GM21423 (cell line): ENCODE data around the gene RBMS1.

Experiments used
- ATAC-seq: cut with Tn5 transposase; IDR thresholded peaks from one replicate; pipeline ENCODE4 v1.9.1; 2021; ENCODE audit warnings: mild to moderate bottlenecking, moderate library complexity; ENCODE audit not compliant: unreplicated experiment

Gene RBMS1

DNA sequence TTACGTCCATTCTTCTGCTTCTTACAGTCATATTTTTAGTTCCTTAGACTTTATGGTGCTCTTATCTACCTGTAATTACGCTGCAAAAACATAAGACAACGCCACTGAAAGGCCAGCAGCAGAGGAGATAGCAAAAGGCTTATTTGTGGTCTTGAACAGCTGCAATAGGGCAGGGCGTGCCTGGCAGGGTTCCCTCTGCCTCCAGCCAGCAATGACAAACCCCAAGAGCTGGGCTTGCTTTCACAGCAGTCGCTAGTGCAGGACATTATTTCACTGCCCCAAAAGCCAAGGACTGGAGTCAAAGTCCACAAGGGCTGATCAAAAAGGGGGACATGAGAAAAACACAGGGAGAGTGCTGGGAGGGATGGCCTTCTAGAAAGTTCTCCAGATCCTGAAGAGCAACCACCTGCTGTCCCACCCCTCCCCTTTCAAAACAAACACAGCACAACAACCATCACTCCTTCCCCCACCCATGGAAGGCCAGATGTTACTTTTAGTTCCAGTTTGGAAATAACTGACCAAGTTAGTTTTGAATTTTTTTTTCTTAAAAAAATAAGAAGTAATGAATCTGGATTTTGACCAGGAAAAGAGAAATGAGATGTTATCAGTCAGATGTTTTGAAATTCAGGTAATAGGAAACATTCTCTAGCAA lies 127.8 kb downstream of the RBMS1 start:
- no peak for ATAC-seq

DNA sequence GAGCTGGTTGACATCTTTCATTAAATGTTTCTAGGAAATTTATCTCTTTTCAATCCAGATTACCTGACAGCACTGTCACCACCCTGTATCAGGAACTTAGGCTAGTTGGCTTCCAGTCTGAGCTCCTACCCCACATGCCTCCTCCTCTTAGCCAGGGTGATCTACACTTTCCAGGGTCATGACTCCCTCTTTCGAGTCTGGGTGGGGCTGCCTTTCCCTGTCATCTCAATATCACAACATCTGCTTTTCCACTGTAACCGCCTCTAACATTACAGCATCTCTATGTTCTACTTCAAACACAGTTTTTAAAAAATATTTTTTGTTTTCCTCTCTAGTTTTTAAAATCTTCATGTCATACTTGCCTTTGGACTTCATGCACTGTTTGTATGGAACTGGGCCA lies 129.2 kb downstream of the RBMS1 start:
- ATAC-seq: no peak

DNA sequence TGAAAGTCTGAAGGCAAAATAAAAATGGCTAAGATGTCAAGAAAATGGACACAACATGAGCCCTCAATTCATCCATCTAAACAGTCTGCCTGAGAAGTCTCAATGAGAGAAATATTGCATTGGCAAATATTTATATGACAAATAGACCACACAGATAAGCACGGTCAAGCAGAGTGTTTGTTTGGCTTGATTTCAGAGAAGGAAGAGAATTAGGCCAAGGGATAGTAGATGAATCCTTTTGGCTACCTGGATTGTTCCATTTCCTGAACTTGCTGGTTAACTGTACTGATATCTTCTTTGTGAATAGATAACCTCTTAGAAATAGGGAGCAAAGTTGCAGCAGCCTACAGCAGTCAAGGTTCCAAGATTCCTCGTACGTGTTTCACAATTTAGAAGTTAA lies 129.6 kb downstream of the RBMS1 start:
- no peak for ATAC-seq

DNA sequence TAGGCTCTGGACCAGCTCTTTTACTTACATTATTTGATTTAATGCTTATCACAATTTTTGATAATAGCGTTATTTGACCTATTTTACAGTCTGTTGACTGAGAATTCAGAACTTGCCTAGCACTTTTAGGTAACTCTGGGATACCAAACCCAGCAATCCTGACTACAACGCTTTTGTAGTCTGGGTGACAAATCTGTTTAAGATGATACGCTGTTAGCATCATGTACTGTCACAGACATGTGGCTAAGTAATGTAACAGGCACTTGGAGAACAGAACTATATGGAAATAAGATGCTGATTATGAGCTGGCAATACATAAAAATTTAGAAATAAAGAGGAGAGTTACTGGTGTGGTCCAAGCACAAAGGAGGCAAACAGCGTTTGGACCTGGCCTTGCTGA lies 130.6 kb downstream of the RBMS1 start:
- no peak for ATAC-seq

DNA sequence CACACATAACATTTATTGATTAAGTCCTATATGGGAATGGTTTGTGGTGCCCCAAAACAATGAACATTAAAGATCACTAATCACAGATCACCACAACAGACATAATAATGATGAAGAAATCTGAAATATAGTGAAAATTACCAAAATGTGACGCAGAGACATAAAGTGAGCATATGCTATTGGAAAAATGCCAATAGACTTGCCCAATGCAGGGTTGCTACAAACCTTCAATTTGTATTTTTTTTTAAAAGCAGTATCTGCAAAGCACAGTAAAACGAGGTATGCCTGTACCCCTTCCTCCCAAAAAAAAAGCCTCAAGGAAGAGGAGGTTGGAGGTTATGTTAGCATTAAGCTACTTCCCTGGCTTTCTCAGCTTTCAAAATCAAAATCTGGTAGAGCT lies 131.1 kb downstream of the RBMS1 start:
- no peak for ATAC-seq

DNA sequence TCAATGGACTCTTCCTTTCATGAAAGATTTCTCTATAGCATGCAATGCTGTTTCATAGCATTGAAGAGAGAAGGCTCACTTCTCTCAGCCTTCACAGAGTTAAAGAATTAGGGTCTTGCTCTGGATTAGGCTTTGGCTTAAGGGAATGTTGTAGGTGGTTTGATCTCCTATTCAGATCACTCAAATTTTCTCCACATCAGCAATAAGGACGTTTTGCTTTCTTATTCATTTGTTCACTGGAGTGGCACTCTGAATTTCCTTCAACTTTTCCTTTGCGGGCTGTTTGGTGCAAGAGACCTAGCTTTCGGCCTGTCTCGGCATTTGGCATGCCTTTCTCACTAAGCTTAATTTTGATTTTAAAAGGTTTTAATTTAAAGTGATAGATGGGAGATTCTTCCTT lies 131.6 kb downstream of the RBMS1 start:
- ATAC-seq: no peak

DNA sequence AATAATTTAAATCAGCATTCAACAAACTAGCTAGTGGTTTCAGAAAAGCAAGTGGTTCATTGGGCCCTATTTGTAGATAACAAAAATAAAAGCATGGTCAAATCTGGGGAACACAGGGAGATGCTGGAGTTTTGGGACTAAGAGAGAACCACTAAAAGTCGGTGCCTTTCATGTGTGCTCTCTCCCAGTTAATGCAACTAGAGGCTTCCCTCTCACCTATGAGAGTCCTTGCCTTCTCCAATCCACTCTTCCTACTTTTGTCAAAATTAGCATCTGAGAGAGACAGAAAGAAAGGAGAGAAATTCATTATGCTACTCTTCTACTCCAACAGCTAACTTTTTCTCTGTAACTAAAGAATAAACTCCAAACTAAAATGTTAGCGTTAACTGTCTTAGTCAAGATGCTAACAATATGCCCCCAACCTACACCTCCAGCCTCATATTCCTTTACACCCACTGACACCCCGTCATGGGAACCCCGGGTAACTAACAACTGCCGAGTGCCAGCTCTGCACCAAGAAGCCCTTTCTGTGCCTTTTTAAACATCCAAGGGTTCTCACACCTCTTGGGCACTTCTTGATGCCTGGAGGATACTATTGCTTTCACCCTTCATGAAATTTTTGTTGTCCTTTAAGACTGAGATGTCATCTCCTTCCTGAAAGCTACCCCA lies 133.4 kb downstream of the RBMS1 start:
- ATAC-seq: no peak

DNA sequence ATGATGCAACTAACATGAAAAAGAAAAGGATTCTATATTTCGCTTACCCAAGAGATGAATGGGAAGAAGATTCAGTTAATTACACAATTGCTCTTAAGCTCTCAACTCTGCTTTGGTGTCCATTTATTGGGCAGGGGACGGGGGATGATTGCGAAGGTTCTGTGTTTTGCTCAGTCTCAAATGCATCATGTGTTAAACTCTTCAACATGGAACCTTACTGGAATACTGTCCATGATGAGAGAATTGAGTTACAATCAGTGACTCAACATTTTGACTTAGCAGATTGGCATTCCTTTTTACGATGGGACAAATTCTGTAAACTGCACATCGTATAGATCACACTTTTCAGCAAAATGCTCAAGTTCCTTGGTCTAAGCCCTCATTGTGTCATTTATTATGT lies 135.6 kb downstream of the RBMS1 start:
- ATAC-seq: no peak

DNA sequence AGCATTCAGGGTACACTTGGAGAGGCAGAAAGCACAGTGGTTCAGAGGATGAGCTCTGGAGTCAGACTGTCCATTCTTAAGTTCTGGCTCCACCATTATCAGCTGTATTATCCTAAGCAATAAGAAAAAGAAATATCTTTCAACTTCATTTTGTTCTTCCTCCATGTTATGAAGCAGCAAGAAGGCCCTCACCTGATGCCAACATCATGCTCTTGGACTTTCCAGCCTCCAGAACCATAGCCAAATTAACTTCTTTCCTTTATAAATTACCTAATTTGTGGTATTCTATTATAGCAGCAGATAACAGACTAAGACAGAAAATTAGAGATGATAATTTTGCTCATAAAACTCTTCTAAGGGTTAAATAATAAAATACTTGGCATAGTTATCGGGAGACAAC lies 137.1 kb downstream of the RBMS1 start:
- ATAC-seq: no peak

DNA sequence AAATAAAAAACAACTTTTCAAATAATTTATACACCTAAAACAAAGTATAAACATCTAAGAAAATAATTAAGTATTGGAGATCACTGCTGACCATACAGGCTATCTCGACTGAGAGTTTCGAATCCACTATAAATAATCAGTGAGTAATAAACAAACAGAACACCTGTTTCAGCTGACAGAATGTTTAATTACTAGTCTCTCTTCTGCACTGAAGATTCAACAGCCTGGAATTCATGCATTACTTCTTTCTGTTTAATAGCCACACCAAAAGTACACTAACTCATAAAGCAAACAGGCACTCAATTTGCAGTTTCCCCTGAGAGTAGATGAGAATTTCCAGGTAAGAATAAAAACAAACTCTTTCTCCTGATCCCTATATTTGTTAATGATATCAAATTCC lies 138.5 kb downstream of the RBMS1 start:
- ATAC-seq: no peak

DNA sequence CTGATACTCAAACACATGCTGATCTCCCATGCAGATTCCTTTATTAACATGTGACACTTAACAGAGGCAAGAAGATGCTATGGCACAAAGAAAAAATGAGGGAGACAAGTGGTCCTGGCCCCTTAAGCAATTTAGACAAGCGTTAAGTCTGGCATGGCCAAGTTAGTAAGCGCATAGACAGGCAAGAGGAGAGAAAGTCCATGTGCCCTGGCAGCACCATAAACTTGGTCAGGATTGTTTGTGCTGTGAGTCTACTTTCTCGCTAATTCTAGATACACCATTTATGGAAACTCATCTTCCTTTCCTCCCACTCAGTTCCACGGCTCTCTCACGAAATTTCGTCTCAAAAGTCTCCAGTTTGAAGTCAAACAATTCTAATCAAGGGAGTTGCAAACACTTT lies 138.9 kb downstream of the RBMS1 start:
- ATAC-seq: no peak

DNA sequence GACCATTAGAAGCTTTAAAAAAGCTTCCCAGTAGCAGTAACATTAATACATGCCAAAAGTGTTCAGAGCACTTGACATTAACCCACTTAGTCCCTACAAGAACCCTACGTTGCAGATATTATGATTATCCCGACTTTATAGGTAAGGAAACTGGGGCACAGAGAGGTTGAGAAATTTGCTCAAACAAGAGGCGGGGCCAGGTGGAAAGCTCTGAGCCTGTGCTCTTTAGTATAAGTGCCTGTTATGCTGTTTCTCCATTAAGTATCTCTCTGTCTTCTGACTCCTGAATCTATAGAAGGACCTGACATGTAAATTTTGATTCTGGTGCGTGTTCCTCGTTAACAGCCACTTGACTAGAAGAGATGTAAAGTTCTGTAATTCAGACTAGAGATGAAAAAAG lies 139.8 kb downstream of the RBMS1 start:
- ATAC-seq: no peak

DNA sequence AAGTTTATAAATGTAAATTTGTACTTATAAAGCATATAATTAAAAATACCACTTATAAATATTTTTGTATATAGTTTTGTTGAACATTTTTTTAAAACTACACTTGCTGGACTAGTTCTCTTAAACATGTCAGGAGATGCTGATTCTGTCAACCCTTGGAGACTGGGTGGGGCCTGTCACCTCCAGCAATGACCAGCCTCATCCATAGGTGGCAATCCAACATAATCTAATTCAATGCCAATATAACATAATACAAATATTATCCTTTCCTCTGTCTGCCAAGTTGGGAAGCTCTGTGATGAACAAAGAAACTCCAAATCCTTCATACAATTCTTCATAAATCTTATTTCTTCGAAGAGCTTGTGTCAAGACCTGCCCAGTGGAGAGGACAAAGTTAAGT lies 140.4 kb downstream of the RBMS1 start:
- ATAC-seq: no peak

DNA sequence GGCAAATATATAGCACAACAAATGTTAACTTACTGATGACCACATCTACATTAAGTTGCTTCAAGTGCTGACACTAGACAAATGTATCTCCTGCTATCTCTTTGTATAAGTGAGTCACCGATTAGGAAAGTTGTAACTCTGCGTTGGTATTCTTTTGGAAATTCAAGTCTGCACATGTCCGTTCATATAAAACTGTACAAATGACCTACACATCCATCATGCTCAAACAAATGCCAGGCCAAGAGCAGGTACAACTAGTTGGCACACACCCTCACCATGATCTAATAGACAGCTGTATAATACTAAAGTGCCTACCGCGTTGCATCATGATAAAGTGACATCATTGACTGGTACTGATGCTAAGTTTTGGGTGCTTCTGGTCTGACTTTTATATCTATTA lies 141.1 kb downstream of the RBMS1 start:
- ATAC-seq: no peak

DNA sequence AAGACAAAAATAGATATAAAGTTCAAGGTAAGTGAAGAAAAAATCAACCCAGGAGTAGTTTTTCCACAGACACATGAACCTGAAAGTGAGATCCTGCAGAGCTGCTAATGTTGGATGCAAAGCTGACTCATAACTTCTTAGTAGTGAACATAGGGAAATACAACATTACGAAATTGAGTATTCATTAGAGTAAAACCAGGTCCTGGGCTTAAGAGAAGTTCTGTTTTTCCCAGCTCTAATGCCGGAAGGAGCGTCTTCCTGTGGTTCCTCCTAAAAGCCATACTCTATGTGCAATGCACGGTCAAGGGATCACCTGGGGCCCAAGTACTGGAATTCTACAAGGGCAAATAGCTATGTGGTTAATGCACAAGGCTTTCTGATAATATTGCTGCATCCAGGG lies 141.7 kb downstream of the RBMS1 start:
- no peak for ATAC-seq

DNA sequence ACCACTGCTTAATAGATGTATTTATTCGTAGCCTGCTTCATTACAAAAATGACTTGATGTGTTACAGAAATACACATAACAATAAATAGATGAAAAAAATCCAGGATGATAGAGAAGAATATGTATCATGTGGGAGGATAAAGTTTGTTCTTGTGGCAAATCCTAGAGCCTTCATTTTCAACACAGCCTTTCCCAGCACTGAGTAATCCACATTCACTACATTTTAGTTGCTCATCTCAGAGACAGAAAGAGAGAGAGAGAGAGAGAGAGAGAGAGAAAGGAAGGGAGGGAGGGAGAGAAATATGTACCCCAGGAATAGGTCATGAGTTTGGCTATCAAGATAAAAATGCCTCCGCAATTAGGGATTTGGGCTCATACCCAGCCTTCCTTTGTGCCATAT lies 144.3 kb downstream of the RBMS1 start:
- no peak for ATAC-seq

DNA sequence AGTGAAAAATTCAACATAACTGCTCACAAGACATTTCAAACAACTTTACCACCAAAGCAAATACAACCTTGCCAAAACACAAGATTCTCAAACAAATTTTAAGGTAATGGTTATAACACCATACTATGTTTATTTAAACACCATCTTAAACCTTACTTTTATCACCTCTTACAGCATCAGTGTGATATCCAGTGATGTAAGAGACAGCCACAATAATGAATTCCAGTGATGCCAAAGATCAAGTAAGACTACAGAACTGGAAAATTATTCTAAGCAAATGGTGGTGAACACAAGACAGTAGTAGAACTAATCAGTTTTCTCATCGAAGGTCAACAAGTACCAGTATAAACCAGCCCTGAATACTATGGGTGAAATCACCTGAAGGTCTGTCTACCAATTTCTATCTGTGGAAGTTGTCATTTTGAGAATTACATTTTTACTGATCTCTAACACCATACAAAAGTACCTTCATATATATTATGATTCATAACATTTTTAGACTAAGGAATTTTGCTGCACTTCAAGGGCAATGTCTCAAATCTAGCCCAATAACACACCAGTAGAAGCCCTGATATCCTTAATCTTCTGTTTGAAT lies 146.2 kb downstream of the RBMS1 start:
- ATAC-seq: no peak

DNA sequence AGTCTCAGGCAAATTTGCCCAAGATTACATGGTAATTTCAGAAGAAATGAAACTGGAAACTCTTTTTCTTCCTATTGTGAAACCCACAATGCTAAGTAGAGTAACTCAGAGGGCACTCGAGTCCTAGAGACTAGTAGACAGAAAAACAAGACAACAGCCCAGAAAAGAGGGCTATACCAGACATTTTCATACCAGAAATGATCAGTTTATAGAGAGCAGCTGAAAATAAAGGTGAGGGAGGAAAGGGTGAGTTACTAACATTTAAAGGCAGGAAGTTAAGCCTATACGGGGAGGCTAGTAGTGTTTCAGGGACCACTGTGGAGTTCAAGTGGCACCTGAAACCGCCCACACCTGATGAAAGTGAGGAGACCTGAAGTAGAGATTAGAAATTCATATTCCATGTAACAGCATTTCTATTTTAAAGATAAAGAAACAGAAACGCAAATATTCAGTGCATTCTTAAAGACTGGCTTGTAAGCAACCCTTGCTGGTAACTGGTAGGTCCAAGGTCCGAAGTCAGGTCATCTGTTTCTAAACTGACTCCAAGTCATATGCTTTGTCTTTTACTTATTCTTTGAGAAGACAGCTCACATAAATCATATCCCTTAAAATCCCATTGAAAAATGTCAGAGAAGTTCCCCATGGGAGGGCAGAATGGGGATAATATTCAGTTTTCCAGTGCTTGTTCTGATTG lies 148.4 kb downstream of the RBMS1 start:
- ATAC-seq: no peak

DNA sequence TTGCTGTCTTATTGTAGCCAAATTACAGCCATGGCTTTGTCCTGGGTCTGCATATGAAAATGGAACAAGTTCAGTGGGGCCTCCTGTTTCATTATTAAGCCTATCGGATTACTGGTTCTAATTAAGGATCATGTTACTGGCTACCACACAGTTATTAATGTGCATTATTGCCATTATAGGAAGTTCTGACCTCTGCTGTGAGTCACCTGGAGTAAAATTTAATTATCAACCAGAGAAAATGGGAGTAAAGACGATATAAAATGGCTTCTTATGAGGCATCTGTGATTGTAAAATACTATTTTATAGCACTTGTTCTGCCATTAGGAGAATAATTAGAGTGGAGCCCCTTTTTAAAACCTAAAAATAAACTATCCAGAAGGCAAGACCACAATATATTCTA lies 150.2 kb downstream of the RBMS1 start:
- no peak for ATAC-seq

DNA sequence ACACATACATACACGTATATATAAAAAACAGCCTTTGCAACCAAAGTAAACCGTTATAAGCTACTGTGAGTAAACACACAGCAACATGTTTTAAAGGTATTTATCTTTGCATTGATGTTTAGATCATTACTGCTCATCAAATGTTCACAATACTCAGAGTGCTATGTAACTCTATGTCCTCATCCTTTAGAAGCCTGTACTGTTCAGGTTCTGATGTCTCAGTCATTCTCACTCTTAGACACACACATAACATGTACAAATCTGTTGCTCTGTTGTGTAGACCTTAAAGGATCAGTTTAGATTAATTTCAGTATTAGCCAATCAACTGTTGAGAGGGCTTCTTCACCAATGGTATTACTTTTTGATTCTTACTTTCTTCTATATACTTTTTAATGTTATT lies 153.9 kb downstream of the RBMS1 start:
- no peak for ATAC-seq

DNA sequence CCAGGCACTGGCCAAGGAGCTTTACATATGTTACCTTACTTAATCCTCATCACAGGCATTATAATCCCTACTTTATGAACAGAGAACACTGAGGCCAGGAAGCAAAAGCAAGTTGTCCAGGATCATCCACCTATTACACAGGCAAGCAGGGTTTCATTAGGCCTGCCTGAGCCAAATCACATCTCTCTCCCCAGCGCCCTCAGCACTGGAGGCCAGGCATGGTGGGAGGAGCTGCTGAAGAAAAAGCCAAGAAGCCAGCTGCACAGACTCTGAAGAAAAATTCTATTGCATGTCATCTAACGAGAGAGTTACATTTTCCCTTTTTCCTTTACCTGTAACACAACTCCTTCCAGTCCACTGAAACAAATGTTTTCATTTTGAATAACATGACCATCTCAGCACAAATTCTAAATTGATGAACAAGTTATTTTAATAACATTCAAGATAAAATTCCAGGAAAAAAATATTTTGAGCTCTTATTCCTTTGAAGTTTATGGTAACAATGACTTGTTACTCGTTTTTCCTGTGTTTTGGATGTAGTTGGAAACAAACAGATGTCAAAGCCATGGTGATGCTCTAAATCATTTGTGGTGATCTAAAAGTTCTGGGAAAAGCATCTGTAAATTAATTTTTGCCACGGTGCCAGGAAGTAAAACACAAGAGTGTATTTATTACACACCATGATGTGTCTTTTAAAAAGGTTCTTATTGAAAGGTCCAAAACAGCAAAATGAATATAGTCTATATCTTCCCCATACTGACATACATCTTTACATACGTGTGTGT lies 154.5 kb downstream of the RBMS1 start:
- no peak for ATAC-seq
